HEK293T (cell line): Measurements from ENCODE around the gene NCOA6.
"Not testable (repeated sequence)": the region's sequence is repeated elsewhere in the genome, so short reads cannot be mapped to it uniquely, and the experiment has no call there.

ENCODE experiments used
- CTCF ChIA-PET: fragments of 350-600 bp; formaldehyde crosslinking; extraction: SDS; loops from one replicate; lab custom pipeline; 2021; ENCODE audit warnings: antibody characterized with exemption, inconsistent platforms; lab: Yijun Ruan, JAX
- POLR2A ChIA-PET: fragments of 350-600 bp; formaldehyde crosslinking; extraction: SDS; loops from one replicate; lab custom pipeline; 2020; ENCODE audit warnings: antibody characterized with exemption, inconsistent platforms; lab: Yijun Ruan, JAX
- DNase-seq: peaks from one replicate; pipeline ENCODE4 v3.0.0; 2012; ENCODE audit warnings: mixed read lengths; ENCODE audit errors: extremely low spot score
- ARNT ChIP-seq: fragments of 450-650 bp; IDR thresholded peaks from 2 replicates; pipeline ENCODE4 v1.6.1; 2017; ENCODE audit warnings: mild to moderate bottlenecking
- BHLHE40 ChIP-seq: fragments of 450-650 bp; IDR thresholded peaks from 2 replicates; pipeline ENCODE4 v1.6.1; 2016; ENCODE audit warnings: mild to moderate bottlenecking, moderate library complexity, borderline replicate concordance
- CTBP1 ChIP-seq: fragments of 450-650 bp; IDR thresholded peaks from 2 replicates; pipeline ENCODE4 v1.6.1; 2016; ENCODE audit warnings: borderline replicate concordance
- ELF4 ChIP-seq: fragments of 450-650 bp; IDR thresholded peaks from 2 replicates; pipeline ENCODE4 v1.6.1; 2017; ENCODE audit warnings: antibody characterized with exemption
- FOXA1 ChIP-seq: fragments of 450-650 bp; IDR thresholded peaks from 2 replicates; pipeline ENCODE4 v1.6.1; 2016; ENCODE audit warnings: mild to moderate bottlenecking
- FOXK2 ChIP-seq: fragments of 450-650 bp; IDR thresholded peaks from 2 replicates; pipeline ENCODE4 v1.6.1; 2016; ENCODE audit warnings: mild to moderate bottlenecking
- FOXM1 ChIP-seq: fragments of 450-650 bp; IDR thresholded peaks from 2 replicates; pipeline ENCODE4 v1.6.1; 2017; ENCODE audit warnings: mild to moderate bottlenecking, borderline replicate concordance
- HDGF ChIP-seq: fragments of 450-650 bp; IDR thresholded peaks from 2 replicates; pipeline ENCODE4 v1.6.1; 2017; ENCODE audit warnings: antibody characterized with exemption, borderline replicate concordance
- L3MBTL2 ChIP-seq: fragments of 450-650 bp; conservative IDR thresholded peaks from 2 replicates; pipeline ENCODE4 v1.6.1; 2016; ENCODE audit warnings: mild to moderate bottlenecking
- LEF1 ChIP-seq: fragments of 450-650 bp; IDR thresholded peaks from 2 replicates; pipeline ENCODE4 v1.6.1; 2017; ENCODE audit warnings: mild to moderate bottlenecking, borderline replicate concordance
- NFRKB ChIP-seq: fragments of 450-650 bp; IDR thresholded peaks from 2 replicates; pipeline ENCODE4 v1.6.1; 2016; ENCODE audit warnings: mild to moderate bottlenecking, moderate library complexity
- PKNOX1 ChIP-seq: fragments of 450-650 bp; IDR thresholded peaks from 2 replicates; pipeline ENCODE4 v1.6.1; 2016
- SP1 ChIP-seq: fragments of 450-650 bp; IDR thresholded peaks from 2 replicates; pipeline ENCODE4 v1.6.1; 2017
- SUZ12 ChIP-seq: fragments of 450-650 bp; IDR thresholded peaks from 2 replicates; pipeline ENCODE4 v1.6.1; 2016; ENCODE audit warnings: mild to moderate bottlenecking
- TARDBP ChIP-seq: fragments of 450-650 bp; IDR thresholded peaks from 2 replicates; pipeline ENCODE4 v1.6.1; 2016
- ZNF384 ChIP-seq: fragments of 450-650 bp; IDR thresholded peaks from 2 replicates; pipeline ENCODE4 v1.6.1; 2016

Gene NCOA6

GRCh38 chr20:34817072-34817471, 8.4 kb downstream of the NCOA6 start:
- CTCF ChIA-PET = interaction anchor here (0.5 to 1.2 kb wide), 5 partner anchors 12 to 1554 kb away, joined by 3 to 5 read pairs (median 3); no protein-coding TSS in a partner anchor
- DNase-seq = no peak
- POLR2A ChIA-PET = interaction anchor here (1.8 kb wide), 1 partner anchor 8 kb away, joined by 5 read pairs; the partner anchor contains the start of gene NCOA6
- TF ChIP-seq FOXK2 (no peak), ARNT (no peak), HDGF (no peak), TARDBP (no peak), ZNF384 (no peak), CTBP1 (no peak), SP1 (no peak), LEF1 (no peak)

GRCh38 chr20:34815636-34816035, 9.8 kb downstream of the NCOA6 start:
- ChIA-PET CTCF (no interaction called here), POLR2A (no interaction called here)

GRCh38 chr20:34808583-34808982, 16.9 kb downstream of the NCOA6 start:
- DNase-seq = no peak
- CTCF ChIA-PET = no interaction called here
- POLR2A ChIA-PET = no interaction called here
- no peak for TF ChIP-seq NFRKB
- no peak for TF ChIP-seq SP1
- no peak for TF ChIP-seq TARDBP
- TF ChIP-seq BHLHE40 = no peak
- no peak for TF ChIP-seq FOXM1
- TF ChIP-seq CTBP1 = no peak
- no peak for TF ChIP-seq FOXK2
- TF ChIP-seq SUZ12 = no peak
- TF ChIP-seq L3MBTL2 = no peak

More at GRCh38 chr20:34815636-34816035, 9.8 kb downstream of the NCOA6 start:
- no peak for DNase-seq
- TF ChIP-seq TARDBP (no peak), FOXK2 (no peak), SP1 (no peak), FOXA1 (no peak), ZNF384 (no peak), FOXM1 (no peak), BHLHE40 (no peak), CTBP1 (no peak), HDGF (no peak), NFRKB (no peak), PKNOX1 (no peak), SUZ12 (no peak), ELF4 (no peak), ARNT (no peak), LEF1 (no peak)

- POLR2A ChIA-PET, CTCF ChIA-PET, DNase-seq: not testable (repeated sequence)
These were observed 17.4 kb downstream of the NCOA6 start for GRCh38 chr20:34807944-34808465.

GRCh38 chr20:34806255-34806654, 19.2 kb downstream of the NCOA6 start:
- ChIA-PET CTCF (no interaction called here), POLR2A (no interaction called here)
- no peak for DNase-seq
- TF ChIP-seq FOXK2 = no peak
- no peak for TF ChIP-seq SUZ12
- no peak for TF ChIP-seq BHLHE40
- TF ChIP-seq ARNT = no peak
- no peak for TF ChIP-seq NFRKB
- TF ChIP-seq SP1 = no peak
- no peak for TF ChIP-seq HDGF
- no peak for TF ChIP-seq FOXA1

GRCh38 chr20:34798871-34799270, 26.6 kb downstream of the NCOA6 start:
- CTCF ChIA-PET = interaction anchor here (0.6 kb wide), 1 partner anchor 25 kb away, joined by 3 read pairs; no protein-coding TSS in a partner anchor
- DNase-seq = no peak
- TF ChIP-seq LEF1 (no peak), SUZ12 (no peak), NFRKB (no peak), SP1 (no peak), CTBP1 (no peak), ZNF384 (no peak), HDGF (no peak), ARNT (no peak), FOXM1 (no peak)
- POLR2A ChIA-PET = no interaction called here

- TF ChIP-seq NFRKB = no peak
- TF ChIP-seq ARNT = no peak
- no peak for TF ChIP-seq SP1
- TF ChIP-seq ELF4 = no peak
- TF ChIP-seq BHLHE40 = no peak
- TF ChIP-seq SUZ12 = no peak
- TF ChIP-seq CTBP1 = no peak
- ChIA-PET POLR2A (no interaction called here), CTCF (no interaction called here)
- no peak for DNase-seq
These were observed 27.1 kb downstream of the NCOA6 start for GRCh38 chr20:34798328-34798727.
